ENCODE data around the gene DGKB.

DGKB gene

DNA sequence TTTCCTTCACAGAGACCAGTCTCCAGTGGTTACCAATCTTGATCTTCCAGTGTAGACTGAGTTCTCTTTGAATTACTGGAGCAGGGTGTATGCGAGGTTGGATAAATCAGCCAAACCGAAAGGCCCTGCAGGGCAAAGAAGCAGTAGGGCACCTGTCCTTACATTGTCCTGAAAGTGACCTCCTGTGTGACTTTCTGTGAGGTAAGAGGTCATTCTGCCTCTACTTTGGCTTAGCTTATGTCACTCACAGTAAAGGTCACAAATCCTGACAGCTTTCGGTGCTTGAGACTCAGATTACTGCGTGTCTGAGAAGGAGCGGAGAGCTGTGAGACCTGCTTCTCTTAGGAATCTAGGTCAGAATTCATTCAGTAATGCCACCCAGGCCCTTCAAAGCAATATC, 660.4 kb downstream of the DGKB start:
- Histone ChIP-seq H3K9ac (ENCODE audit: low read depth in 1 of 2, low read length in 2 of 2) (no peak overlapping the region), H3K9me3 (ENCODE audit: control insufficient read depth in 1 of 2, low read length in 2 of 2) (no peaks in the 10 kb centered on the region), H3K36me3 (ENCODE audit: control insufficient read depth in 1 of 2, insufficient read depth in 2 of 2, low read length in 2 of 2) (no peaks in the 10 kb centered on the region), H3K4me1 (ENCODE audit: control insufficient read depth in 1 of 2, insufficient read depth in 2 of 2, low read length in 2 of 2) (no peaks in the 10 kb centered on the region), H3K4me3 (ENCODE audit: low read depth in 1 of 2, low read length in 2 of 2) (no peak overlapping the region), H3K27ac (ENCODE audit: low read depth, low read length) (no peak overlapping the region), H3K27me3 (ENCODE audit: control insufficient read depth in 1 of 2, insufficient read depth in 2 of 2, low read length in 2 of 2) (no peaks in the 10 kb centered on the region)

DNA sequence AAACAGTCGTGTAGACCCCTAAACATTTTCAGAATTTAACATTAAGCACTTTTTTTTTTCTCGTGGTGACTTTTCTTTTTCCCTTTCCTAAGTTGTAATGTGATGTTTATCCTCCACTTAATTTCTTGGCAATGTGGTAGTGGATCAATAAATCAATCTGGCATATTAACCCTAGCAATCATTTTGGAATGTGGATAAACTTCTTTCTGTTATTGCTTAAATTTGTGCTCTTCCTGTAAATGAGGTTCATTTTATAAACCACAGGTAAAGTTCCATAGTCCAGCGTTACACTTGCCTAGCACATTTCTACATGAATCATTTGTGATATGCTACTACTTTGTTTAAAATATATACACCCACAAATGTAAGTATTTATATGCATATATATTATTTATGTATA, 665.7 kb downstream of the DGKB start:
- Histone ChIP-seq H3K27ac (ENCODE audit: low read depth, low read length) (no peak overlapping the region), H3K27me3 (ENCODE audit: control insufficient read depth in 1 of 2, insufficient read depth in 2 of 2, low read length in 2 of 2) (no peaks in the 10 kb centered on the region), H3K9me3 (ENCODE audit: control insufficient read depth in 1 of 2, low read length in 2 of 2) (no peaks in the 10 kb centered on the region), H3K4me3 (ENCODE audit: low read depth in 1 of 2, low read length in 2 of 2) (no peak overlapping the region), H3K9ac (ENCODE audit: low read depth in 1 of 2, low read length in 2 of 2) (no peak overlapping the region), H3K4me1 (ENCODE audit: control insufficient read depth in 1 of 2, insufficient read depth in 2 of 2, low read length in 2 of 2) (no peaks in the 10 kb centered on the region), H3K36me3 (ENCODE audit: control insufficient read depth in 1 of 2, insufficient read depth in 2 of 2, low read length in 2 of 2) (no peaks in the 10 kb centered on the region)

DNA sequence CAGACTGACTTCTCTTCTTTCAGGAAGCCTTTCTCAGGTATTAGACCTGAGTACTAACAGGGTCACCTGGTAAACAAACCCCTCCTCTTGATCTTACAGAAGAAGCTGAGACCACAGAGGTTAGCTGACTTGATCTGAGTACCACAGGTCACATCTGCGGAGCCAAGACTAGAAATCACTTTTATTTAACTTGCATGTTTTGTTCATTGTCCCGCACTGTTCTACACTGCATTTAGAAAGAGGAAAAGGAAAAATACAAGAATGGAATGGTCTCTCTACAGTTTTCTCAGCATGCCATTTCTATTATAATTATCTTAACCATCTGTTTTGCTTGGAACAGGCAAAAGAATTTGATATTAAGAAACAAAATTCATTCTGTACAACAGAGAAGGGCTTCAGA, 667.5 kb downstream of the DGKB start:
- H3K27me3 ChIP-seq (ENCODE audit: control insufficient read depth in 1 of 2, insufficient read depth in 2 of 2, low read length in 2 of 2): no peaks in the 10 kb centered on the region
- no peak overlapping the region for H3K27ac ChIP-seq (ENCODE audit: low read depth, low read length)
- no peaks in the 10 kb centered on the region for H3K9me3 ChIP-seq (ENCODE audit: control insufficient read depth in 1 of 2, low read length in 2 of 2)
- H3K4me3 ChIP-seq (ENCODE audit: low read depth in 1 of 2, low read length in 2 of 2): no peak overlapping the region
- H3K4me1 ChIP-seq (ENCODE audit: control insufficient read depth in 1 of 2, insufficient read depth in 2 of 2, low read length in 2 of 2): no peaks in the 10 kb centered on the region
- no peaks in the 10 kb centered on the region for H3K36me3 ChIP-seq (ENCODE audit: control insufficient read depth in 1 of 2, insufficient read depth in 2 of 2, low read length in 2 of 2)
- H3K9ac ChIP-seq (ENCODE audit: low read depth in 1 of 2, low read length in 2 of 2): no peak overlapping the region

DNA sequence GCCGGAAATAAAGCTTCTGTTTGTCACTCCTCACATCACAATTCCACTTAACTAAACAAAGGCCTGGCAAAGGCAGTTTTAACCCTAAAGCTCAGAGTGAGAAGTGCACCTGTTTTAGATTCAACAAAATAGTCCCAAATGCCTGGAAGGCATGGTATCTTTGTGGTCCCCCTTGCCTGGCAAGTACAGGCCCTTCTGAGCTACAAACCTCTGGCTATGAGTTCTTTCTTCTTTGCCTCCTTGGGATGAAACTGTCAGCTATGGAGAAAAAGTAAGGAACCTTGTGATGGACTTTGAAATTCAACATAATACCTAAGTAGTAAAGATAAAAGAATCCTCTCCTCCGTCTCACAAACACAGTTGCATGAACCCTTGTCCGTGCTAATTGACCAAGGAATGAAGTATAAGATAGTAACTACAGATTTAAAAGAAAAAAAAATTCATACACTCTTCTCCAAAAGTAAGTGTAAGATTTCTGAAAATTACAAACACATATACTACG, 668.6 kb downstream of the DGKB start:
- Histone ChIP-seq H3K9me3 (ENCODE audit: control insufficient read depth in 1 of 2, low read length in 2 of 2) (no peaks in the 10 kb centered on the region), H3K27ac (ENCODE audit: low read depth, low read length) (no peak overlapping the region), H3K36me3 (ENCODE audit: control insufficient read depth in 1 of 2, insufficient read depth in 2 of 2, low read length in 2 of 2) (no peaks in the 10 kb centered on the region), H3K4me1 (ENCODE audit: control insufficient read depth in 1 of 2, insufficient read depth in 2 of 2, low read length in 2 of 2) (no peaks in the 10 kb centered on the region), H3K4me3 (ENCODE audit: low read depth in 1 of 2, low read length in 2 of 2) (no peak overlapping the region), H3K27me3 (ENCODE audit: control insufficient read depth in 1 of 2, insufficient read depth in 2 of 2, low read length in 2 of 2) (no peaks in the 10 kb centered on the region), H3K9ac (ENCODE audit: low read depth in 1 of 2, low read length in 2 of 2) (no peak overlapping the region)

DNA sequence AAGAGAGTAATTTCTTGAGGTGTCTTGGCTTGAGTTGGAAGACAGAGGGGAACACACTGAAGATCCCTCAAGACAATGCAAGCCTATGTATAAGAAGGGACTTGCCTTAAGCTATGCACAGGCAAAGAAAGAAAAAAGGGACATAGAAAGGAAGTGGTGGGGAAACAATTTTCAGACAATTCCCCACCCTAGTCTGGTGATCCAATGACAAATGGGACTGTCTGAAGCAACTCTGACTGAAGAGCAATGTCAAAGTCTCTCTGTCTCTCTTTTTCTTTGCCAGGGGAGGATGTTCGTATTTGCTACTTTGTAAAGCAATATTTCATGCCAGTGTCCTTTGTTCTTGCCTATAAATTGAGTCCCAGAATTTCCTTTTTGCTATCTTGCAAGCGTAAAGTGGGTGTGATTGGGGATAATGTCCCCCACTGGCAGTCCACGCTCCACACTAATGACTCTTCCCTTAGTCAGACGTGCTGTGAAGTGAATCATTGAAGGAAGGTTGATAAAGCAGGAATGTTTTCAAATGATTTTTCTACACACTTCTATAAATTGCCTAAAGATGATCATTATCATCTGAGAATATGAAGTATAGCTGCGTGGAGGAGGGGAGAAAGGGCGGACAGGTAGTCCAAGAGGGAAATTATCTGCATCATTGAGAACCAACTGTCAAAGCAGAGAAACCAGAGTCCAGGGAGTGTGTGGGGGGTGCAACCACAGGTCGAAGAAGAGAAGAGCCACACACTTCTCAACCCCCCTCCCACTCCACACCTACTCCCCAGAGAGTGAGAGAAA, 669.3 kb downstream of the DGKB start:
- H3K4me1 ChIP-seq (ENCODE audit: control insufficient read depth in 1 of 2, insufficient read depth in 2 of 2, low read length in 2 of 2): no peaks in the 10 kb centered on the region
- H3K4me3 ChIP-seq (ENCODE audit: low read depth in 1 of 2, low read length in 2 of 2): no peak overlapping the region
- no peak overlapping the region for H3K9ac ChIP-seq (ENCODE audit: low read depth in 1 of 2, low read length in 2 of 2)
- no peaks in the 10 kb centered on the region for H3K36me3 ChIP-seq (ENCODE audit: control insufficient read depth in 1 of 2, insufficient read depth in 2 of 2, low read length in 2 of 2)
- no peaks in the 10 kb centered on the region for H3K9me3 ChIP-seq (ENCODE audit: control insufficient read depth in 1 of 2, low read length in 2 of 2)
- no peaks in the 10 kb centered on the region for H3K27me3 ChIP-seq (ENCODE audit: control insufficient read depth in 1 of 2, insufficient read depth in 2 of 2, low read length in 2 of 2)
- no peak overlapping the region for H3K27ac ChIP-seq (ENCODE audit: low read depth, low read length)

DNA sequence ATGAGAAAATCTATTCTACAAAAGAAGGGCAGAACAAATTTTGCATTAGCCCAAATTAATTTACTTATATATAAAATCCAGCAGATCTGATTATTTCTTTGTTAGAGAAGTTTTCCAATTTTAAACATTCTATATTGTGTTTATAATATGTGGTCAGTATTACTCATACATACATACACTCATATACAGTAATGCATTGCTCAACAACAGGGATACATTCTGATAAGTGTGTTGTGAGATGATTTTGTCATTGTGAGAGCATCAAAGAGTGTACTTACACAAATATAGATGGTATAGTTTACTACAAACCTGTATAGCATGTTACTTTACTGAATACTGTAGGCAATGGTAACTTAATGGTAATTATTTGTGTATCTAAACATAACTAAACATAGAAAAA, 673.5 kb downstream of the DGKB start:
- Histone ChIP-seq H3K27ac (ENCODE audit: low read depth, low read length) (no peak overlapping the region), H3K4me3 (ENCODE audit: low read depth in 1 of 2, low read length in 2 of 2) (no peak overlapping the region), H3K9me3 (ENCODE audit: control insufficient read depth in 1 of 2, low read length in 2 of 2) (no peaks in the 10 kb centered on the region), H3K9ac (ENCODE audit: low read depth in 1 of 2, low read length in 2 of 2) (no peak overlapping the region), H3K4me1 (ENCODE audit: control insufficient read depth in 1 of 2, insufficient read depth in 2 of 2, low read length in 2 of 2) (no peaks in the 10 kb centered on the region), H3K36me3 (ENCODE audit: control insufficient read depth in 1 of 2, insufficient read depth in 2 of 2, low read length in 2 of 2) (no peaks in the 10 kb centered on the region), H3K27me3 (ENCODE audit: control insufficient read depth in 1 of 2, insufficient read depth in 2 of 2, low read length in 2 of 2) (no peaks in the 10 kb centered on the region)

DNA sequence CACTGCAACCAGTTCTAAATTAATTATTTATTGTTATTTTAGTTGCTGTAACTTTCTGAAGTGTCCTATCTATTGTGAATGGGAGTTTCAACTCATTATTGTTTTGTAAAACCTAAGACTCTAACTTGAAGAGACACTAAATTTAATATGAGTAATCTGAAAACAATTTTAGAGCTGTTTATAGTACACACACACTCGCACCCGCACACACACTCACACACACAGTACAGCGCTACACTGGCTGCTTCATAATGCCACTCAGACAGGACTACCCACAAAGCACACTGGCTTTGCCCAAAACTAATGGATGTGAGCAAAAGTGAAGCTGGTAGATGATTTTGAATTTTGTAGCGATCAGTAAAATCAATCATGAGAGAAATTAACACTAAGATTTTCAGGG, 674.2 kb downstream of the DGKB start:
- Histone ChIP-seq H3K4me3 (ENCODE audit: low read depth in 1 of 2, low read length in 2 of 2) (no peak overlapping the region), H3K27ac (ENCODE audit: low read depth, low read length) (no peak overlapping the region), H3K4me1 (ENCODE audit: control insufficient read depth in 1 of 2, insufficient read depth in 2 of 2, low read length in 2 of 2) (no peaks in the 10 kb centered on the region), H3K36me3 (ENCODE audit: control insufficient read depth in 1 of 2, insufficient read depth in 2 of 2, low read length in 2 of 2) (no peaks in the 10 kb centered on the region), H3K9ac (ENCODE audit: low read depth in 1 of 2, low read length in 2 of 2) (no peak overlapping the region), H3K27me3 (ENCODE audit: control insufficient read depth in 1 of 2, insufficient read depth in 2 of 2, low read length in 2 of 2) (no peaks in the 10 kb centered on the region), H3K9me3 (ENCODE audit: control insufficient read depth in 1 of 2, low read length in 2 of 2) (no peaks in the 10 kb centered on the region)

DNA sequence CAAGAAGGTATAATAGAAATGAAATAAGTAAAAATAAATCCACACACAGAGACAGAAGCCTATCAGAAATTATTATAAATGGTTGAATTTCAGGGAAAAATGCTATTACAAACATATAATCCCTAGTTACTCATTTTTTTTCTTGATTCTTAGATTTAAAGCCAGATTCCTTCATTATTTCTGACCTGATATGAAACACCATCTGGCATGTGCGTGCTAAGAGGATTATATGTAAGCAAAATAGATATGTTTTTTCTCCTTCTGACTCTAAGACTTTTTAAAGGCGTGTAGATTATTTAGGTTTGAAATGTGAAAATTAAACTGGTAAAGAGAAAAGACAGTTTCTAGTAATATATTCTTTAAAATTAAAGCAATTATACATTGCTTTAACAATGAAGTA, 676.4 kb downstream of the DGKB start:
- no peaks in the 10 kb centered on the region for H3K4me1 ChIP-seq (ENCODE audit: control insufficient read depth in 1 of 2, insufficient read depth in 2 of 2, low read length in 2 of 2)

DNA sequence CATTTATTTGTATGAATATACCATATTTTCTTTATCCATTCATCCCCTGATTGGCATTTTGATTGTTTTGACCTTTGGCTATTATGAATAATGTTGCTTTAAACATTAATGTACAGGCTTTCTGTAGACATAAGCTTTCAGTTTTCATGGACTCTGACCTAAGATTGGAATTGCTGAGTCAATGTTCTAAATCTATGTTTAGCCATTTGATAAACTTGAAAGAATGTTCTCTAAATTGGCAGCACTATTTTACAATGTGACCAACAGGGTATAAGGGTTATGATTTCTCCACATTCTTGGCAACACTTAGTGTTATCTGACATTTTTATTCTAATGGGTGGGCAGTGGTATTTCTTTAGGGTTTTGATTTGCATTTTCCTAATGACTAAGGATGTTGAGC, 683.4 kb downstream of the DGKB start:
- Histone ChIP-seq H3K9me3 (ENCODE audit: control insufficient read depth in 1 of 2, low read length in 2 of 2) (no peaks in the 10 kb centered on the region), H3K4me1 (ENCODE audit: control insufficient read depth in 1 of 2, insufficient read depth in 2 of 2, low read length in 2 of 2) (no peaks in the 10 kb centered on the region), H3K36me3 (ENCODE audit: control insufficient read depth in 1 of 2, insufficient read depth in 2 of 2, low read length in 2 of 2) (no peaks in the 10 kb centered on the region), H3K4me3 (ENCODE audit: low read depth in 1 of 2, low read length in 2 of 2) (no peak overlapping the region), H3K27ac (ENCODE audit: low read depth, low read length) (no peak overlapping the region), H3K9ac (ENCODE audit: low read depth in 1 of 2, low read length in 2 of 2) (no peak overlapping the region), H3K27me3 (ENCODE audit: control insufficient read depth in 1 of 2, insufficient read depth in 2 of 2, low read length in 2 of 2) (no peaks in the 10 kb centered on the region)

More for the DNA sequence above, 676.4 kb downstream of the DGKB start:
- H3K9me3 ChIP-seq (ENCODE audit: control insufficient read depth in 1 of 2, low read length in 2 of 2): no peaks in the 10 kb centered on the region
- H3K27ac ChIP-seq (ENCODE audit: low read depth, low read length): no peak overlapping the region
- H3K9ac ChIP-seq (ENCODE audit: low read depth in 1 of 2, low read length in 2 of 2): no peak overlapping the region
- H3K27me3 ChIP-seq (ENCODE audit: control insufficient read depth in 1 of 2, insufficient read depth in 2 of 2, low read length in 2 of 2): no peaks in the 10 kb centered on the region
- H3K36me3 ChIP-seq (ENCODE audit: control insufficient read depth in 1 of 2, insufficient read depth in 2 of 2, low read length in 2 of 2): no peaks in the 10 kb centered on the region
- no peak overlapping the region for H3K4me3 ChIP-seq (ENCODE audit: low read depth in 1 of 2, low read length in 2 of 2)

DNA sequence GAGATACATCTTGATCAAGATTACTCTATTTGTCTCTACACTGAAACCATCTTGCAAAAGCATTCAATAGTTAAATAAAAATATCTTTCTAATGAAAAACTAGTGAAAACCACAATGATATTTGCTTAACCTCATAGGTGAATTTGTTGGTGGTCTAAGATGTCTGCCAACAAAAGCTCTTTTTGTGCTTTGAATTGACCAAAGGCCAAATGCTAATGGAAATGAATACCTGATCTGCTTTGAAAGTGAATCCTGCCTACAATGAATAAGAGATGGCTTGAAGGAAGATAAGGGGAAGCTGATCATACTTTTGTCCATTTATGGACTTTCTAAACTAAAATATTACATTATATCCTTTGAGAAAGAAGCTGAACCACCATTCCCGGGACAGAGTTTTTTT, 684.2 kb downstream of the DGKB start:
- Histone ChIP-seq H3K27ac (ENCODE audit: low read depth, low read length) (no peak overlapping the region), H3K9ac (ENCODE audit: low read depth in 1 of 2, low read length in 2 of 2) (no peak overlapping the region), H3K9me3 (ENCODE audit: control insufficient read depth in 1 of 2, low read length in 2 of 2) (no peaks in the 10 kb centered on the region), H3K36me3 (ENCODE audit: control insufficient read depth in 1 of 2, insufficient read depth in 2 of 2, low read length in 2 of 2) (no peaks in the 10 kb centered on the region), H3K27me3 (ENCODE audit: control insufficient read depth in 1 of 2, insufficient read depth in 2 of 2, low read length in 2 of 2) (no peaks in the 10 kb centered on the region), H3K4me1 (ENCODE audit: control insufficient read depth in 1 of 2, insufficient read depth in 2 of 2, low read length in 2 of 2) (no peaks in the 10 kb centered on the region), H3K4me3 (ENCODE audit: low read depth in 1 of 2, low read length in 2 of 2) (no peak overlapping the region)
